Upper lobe of left lung (tissue), 4 donors: Measurements from ENCODE around the gene COL23A1.

Experiments used
- POLR2AphosphoS5 ChIP-seq, 2 donors: sonication (generic); formaldehyde crosslinking; IDR thresholded peaks; one replicate each; pipeline ENCODE4 v1.5.1; 2017; ENCODE audit warnings: antibody characterized with exemption in 2 of 2
- TF ChIP-seq, protein P1 (sequence below), 6 experiments: fragments of 450-650 bp in 4 of 6; fragments of 200-600 bp in 2 of 6; sonication (generic) in 2 of 6; IDR thresholded peaks; one replicate each; pipeline ENCODE4 v1.5.1; 2016 to 2019; ENCODE audit warnings: antibody characterized with exemption in 6 of 6

DNA sequence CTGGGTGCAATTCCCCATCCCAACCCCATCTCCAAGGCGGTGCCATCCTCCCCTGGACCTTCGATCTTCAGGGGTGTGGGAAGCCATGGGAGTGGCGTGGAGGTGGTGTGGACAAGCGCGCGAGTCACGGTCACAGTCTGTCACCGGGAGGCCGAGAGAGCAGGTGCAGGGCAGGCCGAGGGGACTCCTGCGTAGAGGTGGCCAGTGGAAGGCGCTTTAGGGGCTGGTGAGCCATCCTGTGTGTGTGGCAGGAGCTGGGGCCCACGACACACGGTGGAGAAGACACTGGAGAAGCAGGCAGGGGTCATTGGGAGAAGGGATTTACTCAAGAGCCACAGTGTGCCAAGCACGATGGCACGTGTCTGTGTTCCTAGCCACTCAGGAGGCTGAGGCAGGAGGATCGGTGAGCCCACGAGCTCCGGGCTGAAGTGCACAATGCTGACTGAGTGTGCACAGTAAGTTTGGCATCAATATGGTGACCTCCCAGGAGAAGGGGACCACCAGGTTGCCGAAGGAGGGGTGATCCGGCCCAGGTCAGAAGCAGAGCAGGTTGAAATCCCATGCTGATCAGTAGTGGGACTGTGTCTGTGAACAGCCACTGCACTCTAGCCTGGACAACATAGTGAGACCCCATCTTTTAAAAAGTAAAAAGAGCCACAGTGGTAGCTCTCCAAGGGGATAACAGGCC lies 212.5 kb downstream of the COL23A1 start:
- TF ChIP-seq POLR2AphosphoS5 (IDR thresholded peaks at IDR 0.05), result no peak
- TF ChIP-seq, protein P1, sequence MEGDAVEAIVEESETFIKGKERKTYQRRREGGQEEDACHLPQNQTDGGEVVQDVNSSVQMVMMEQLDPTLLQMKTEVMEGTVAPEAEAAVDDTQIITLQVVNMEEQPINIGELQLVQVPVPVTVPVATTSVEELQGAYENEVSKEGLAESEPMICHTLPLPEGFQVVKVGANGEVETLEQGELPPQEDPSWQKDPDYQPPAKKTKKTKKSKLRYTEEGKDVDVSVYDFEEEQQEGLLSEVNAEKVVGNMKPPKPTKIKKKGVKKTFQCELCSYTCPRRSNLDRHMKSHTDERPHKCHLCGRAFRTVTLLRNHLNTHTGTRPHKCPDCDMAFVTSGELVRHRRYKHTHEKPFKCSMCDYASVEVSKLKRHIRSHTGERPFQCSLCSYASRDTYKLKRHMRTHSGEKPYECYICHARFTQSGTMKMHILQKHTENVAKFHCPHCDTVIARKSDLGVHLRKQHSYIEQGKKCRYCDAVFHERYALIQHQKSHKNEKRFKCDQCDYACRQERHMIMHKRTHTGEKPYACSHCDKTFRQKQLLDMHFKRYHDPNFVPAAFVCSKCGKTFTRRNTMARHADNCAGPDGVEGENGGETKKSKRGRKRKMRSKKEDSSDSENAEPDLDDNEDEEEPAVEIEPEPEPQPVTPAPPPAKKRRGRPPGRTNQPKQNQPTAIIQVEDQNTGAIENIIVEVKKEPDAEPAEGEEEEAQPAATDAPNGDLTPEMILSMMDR (IDR thresholded peaks at IDR 0.05), result no peak
